NCI-H2171 (cell line): ENCODE results near the gene CROCC.

Experiments
- DNase-seq: peaks from one replicate; lab custom pipeline; 2025; lab: John Stamatoyannopoulos, UW

The CROCC gene

DNA sequence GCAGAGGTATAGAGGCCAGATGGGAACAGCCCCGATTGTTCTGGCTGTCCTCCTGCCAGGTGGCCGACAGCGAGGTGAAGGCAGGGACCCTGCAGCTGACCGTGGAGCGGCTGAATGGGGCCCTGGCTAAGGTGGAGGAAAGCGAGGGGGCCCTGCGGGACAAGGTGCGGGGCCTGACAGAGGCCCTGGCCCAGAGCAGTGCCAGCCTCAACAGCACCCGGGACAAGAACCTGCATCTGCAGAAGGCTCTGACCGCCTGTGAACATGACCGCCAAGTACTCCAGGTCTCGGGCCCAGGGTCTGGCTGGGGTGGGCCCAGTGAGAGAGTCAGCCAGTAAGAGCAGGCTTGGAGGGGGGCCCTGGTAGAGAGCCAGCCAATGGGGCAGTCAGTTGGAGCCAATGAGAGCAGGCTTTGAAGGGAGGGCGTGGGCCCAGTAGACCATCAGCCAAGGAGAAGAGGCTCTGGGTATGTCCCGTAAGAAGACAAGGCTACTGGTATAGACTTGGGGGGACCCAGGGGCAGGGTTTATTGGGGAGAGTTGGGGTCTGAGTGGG, 47.4 kb downstream of the CROCC start:
- DNase-seq, result no peak

GRCh38 chr1:16969651-16970050, 47.9 kb downstream of the CROCC start:
- DNase-seq, result no peak

DNA sequence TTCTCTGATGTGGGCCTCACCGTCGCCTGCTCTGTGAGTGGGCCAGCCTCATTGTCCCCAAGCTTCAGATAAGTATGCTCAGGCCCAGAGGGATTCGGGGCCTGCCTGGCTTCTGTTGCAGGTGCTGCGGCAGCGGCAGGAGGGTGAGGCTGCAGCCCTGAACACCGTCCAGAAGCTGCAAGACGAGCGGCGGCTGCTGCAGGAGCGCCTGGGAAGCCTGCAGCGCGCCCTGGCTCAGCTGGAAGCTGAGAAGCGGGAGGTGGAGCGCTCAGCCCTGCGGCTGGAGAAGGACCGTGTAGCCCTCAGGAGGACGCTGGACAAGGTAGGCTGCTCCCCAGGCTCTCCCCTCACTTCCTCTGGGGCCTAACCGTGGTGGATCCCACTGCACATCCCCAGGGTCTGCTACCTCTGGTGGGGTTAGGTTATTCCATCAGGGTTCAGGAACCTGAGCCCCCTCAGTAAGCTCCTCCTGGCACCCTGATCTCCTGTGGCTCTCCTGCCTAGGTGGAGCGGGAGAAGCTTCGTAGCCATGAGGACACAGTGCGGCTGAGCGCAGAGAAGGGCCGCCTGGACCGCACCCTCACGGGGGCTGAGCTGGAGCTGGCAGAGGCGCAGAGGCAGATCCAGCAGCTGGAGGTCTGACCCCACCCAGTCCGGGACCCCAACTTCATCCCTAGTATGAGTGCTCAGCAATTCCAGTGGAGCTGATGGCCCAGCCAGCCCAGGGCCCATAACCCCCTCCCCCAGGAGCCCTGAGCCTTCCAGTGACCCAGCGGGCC, 48.6 kb downstream of the CROCC start:
- DNase-seq, result no peak

DNA sequence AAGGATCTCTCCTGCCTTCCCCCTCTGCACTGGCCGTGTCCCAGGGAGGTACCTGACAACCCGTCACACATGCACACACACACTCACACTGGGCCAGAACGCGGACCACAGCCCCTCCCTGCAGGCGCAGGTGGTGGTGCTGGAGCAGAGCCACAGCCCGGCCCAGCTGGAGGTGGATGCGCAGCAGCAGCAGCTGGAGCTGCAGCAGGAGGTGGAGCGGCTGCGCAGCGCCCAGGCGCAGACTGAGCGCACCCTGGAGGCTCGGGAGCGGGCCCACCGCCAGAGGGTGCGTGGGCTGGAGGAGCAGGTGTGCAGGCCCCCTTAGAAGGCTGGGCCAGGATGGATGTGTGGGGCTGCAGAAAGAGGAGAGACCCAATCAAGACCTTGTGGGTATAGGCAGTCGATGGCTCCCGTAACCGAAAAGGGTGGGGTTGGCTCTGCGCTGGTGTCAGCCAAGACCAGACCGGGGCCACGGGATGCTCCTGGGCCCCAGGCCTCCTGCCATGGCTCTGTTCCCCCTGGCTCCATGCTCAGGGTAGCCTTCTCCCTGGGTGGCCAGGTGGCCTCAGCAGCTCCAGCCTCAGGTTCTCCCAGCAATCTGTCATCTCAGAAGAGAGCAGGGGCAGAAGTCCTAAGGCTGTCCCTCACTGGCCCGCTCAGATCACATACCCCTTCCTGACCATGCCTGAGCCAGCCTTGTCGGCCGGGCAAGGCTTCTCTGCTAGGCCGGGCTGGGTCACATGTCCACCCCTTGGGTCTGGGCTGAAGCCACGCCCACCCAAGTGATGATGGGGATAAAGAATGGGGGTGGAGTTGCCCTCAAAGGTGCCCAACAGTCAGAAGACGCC, 49.8 kb downstream of the CROCC start:
- peak; percentile 63 for DNase-seq

- no peak for DNase-seq
These were observed 50.6 kb downstream of the CROCC start for GRCh38 chr1:16972189-16972895.

DNA sequence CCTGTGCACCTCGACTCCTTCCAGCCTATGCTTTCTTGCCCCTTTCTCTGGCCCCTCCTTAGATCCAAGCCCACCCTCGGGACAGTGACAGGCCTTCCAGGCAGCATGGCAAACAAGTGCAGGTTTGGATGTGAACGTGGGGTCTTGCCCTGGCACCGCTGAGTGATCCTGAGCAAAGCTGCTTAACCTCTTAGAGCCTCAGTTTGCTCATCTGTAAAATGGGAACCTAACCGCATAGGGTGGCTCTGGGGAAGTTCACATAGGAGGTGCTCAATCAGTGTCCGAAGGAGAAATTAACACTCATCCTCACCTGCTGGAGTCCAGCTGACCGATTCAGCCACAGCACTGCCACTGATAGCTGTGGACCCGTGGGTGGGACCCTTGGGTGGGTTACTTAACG, 51.5 kb downstream of the CROCC start:
- no peak for DNase-seq

- DNase-seq, result no peak
These were observed 53.5 kb downstream of the CROCC start for GRCh38 chr1:16975211-16975610.

GRCh38 chr1:16975838-16976237, 54.1 kb downstream of the CROCC start:
- no peak for DNase-seq

DNA sequence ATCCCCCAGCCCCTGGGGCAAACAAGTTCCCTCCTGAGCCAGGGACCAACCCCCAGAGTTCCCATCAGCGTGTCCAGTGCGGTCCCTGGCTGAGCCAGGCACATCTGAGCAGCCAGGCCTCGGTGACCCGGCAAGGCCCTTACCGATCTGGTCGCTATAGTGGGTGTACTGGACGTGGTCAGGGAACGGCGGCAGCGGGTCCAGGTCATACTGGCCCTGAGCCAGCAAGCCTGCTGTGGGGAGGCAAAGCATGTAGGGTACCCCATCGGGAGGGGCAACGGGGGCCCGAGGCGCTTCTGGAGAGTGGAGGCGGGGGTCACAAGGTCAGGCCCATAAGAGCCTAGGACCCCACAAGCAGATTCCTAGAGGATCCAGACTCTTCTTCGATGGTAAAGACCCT, 55.2 kb downstream of the CROCC start:
- no peak for DNase-seq

DNA sequence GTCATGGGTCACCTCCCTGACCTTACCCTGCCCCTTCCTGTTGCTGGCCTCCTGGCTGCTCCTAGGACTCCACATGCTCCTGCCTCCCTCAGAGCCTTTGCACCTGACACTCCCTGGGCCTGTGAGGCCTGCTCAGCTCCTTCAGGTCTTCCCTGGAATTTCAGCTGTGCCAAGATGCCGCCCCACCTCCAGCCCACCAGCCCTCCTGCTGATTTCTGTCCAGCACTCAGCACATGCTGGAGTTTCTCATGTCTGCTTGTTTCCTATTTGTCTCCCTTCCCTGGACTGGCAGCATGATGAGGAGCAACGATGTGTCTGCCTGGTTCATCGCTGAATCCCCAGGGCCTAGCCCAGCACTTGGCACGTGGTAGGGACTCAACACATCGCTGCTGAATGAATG, 55.6 kb downstream of the CROCC start:
- DNase-seq, result no peak

DNA sequence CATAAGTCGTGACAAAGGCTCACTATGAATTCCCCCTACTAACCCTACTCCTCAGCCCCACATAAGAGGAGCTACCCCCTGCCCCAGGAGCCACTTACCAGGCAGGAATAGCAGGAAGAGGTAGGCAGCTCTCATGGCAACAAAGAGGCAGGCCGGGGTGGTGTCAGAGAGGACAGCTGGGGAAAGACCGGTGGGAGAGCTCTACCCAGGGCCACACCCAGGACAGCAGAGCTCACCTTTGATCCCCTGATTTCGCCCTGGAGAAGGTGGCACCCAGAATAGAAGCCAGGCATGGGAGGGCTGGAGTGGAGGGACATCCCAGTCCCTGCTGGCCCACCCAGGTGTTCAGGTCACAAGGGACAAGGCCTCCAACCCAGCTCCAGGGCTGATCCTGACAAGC, 56.4 kb downstream of the CROCC start:
- no peak for DNase-seq

GRCh38 chr1:16978567-16979474, 57.1 kb downstream of the CROCC start:
- no peak for DNase-seq

DNA sequence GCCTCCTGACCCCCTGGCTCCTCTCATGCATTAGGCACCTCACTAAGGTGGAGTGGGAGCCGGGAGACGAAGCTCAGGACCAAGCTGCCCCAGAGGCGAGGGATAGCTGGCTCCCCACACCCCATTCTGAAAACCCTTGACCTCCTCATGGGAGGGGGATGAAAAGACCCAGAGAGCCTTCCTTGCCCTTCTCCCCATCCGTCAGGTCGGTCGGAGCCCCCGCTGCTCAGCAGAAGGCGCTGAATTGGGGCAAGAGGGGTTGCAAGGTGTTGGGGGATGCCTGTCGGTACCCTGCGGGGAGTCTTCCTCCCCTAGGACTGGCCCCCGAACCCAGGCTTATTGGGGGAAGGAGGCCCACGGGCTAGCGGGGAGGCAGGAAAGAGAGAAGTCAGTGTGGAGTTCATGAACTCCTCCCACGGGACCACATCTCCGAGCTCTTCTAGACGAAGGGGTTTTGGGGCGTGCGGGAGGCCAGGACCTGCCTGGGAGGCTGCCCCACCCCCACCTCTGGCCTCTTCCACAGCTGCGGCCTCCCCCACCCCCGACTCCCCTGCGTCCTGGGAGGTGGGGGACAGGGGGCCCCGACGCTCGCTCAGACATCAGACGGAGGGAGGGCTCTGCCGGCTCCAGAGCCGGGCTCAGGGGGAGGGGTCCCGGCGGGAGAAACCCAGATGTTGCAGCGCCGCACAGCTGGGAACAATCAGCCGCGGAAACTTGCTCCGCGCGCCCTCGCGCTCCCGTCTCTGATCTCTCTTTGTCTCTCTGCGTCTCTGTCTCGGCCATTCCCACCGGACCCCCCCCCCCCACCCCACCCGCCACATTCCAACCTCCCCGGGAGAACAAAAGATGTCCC, 58.0 kb downstream of the CROCC start:
- no peak for DNase-seq

- DNase-seq, result no peak
These were observed 58.9 kb downstream of the CROCC start, which contains the start of gene MFAP2 for GRCh38 chr1:16980473-16981268. Gene MFAP2 (minus strand): TSS chr1:16980620. CDS start chr1:16978273, 2,347 bp downstream.

- DNase-seq, result no peak
These were observed 59.6 kb downstream of the CROCC start for GRCh38 chr1:16981269-16981849.

DNA sequence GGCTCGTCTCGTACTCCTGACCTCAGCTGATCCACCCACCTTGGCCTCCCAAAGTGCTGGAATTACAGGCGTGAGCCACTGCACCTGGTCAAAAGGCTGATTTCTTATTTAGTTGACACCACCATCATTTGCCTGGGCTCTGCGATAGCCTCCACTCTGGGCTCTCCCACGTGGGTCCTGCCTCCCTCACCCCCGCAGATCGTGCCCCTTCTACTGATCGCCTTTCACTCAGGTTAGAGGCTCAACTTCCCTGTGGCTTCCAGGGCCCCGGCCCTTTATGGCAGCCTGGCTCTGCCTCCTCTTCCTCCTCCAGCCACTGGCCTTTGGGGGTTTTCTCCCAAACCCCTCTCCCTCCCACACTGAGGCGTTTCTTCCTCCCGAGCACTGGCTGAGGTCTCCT, 61.2 kb downstream of the CROCC start:
- DNase-seq, result no peak

DNA sequence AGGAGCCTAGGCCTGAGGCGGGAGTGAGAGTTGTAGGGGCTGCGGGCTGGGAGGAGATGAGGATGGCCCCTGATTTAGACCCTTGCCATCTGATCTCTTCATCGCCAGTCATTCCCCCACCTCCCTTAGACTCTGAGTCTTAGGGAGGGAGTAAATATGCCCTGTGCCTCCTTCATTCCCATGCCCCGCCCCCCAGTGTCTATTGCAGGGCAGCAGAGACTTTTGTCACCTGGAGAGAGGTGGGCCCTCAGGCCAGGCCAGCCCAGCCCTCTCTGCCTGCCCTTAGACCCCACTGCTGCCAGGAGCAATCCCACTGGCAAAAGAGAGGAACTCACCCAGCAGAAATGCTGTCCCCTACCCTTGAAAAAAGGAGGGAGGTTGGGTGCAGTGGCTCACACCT, 61.9 kb downstream of the CROCC start:
- no peak for DNase-seq

DNA sequence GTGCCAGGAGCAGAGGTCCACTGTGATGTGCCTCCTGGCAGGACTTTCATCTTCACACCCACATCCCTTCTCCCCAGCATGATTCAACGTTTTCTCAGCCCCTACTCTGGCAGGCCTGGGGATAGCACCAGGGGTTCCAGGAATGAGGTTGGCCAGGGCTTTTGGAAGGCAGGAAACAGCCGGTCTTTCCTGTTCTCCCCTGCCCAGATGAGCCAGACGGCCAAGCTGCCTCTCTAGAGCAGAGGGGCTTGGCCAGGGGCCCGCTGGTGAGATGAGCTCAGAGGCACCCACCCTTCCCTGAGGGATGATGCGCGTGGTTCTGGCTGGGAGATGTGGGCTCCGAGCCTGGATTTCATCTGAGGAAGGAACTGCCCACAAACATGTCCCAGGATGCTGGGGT, 63.0 kb downstream of the CROCC start:
- no peak for DNase-seq

DNA sequence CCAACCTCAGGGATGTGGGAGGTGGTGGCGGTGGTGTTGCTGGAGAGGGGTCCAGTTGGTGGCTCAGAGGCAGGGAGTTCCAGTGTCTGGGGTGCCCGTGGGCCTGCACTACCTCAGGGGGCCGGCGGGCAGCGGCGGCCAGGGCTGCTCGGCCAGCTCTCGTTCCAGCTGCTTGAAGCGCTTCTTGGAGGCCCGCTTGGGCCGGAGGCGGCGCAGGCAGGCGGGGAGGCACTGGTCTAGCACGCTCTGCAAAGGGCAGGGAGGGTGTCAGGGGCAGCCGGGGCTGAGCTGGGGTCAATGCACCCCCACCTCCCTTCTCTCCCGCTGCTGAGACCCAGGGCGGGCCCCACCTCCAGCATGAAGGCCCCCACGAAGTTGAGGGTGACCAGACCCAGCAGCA, 64.4 kb downstream of the CROCC start:
- DNase-seq, result no peak
